Neuron (in vitro differentiated cells): ENCODE data around the gene MICU1.
"Not testable (repeated sequence)": the region's sequence is repeated elsewhere in the genome, so short reads cannot be mapped to it uniquely, and the experiment has no call there.

Experiments
- H2AFZ ChIP-seq: one replicate; pipeline ENCODE4 v1.6.1; 2013; ENCODE audit warnings: low read depth, mild to moderate bottlenecking, inconsistent platforms, low read length, moderate library complexity
- H3K27me3 ChIP-seq: one replicate; pipeline ENCODE4 v1.6.1; 2013; ENCODE audit warnings: low read length; ENCODE audit not compliant: insufficient read depth
- H3K36me3 ChIP-seq: one replicate; pipeline ENCODE4 v1.6.1; 2013; ENCODE audit warnings: low read length; ENCODE audit not compliant: insufficient read depth
- H3K4me1 ChIP-seq: one replicate; pipeline ENCODE4 v1.6.1; 2013; ENCODE audit warnings: low read length; ENCODE audit not compliant: insufficient read depth
- H3K4me3 ChIP-seq: 2 replicates; pipeline ENCODE4 v1.5.1; 2013; ENCODE audit warnings: mild to moderate bottlenecking, low read length, moderate library complexity
- H3K9me3 ChIP-seq: one replicate; pipeline ENCODE4 v1.6.1; 2013; ENCODE audit warnings: low read length

The MICU1 gene

GRCh38 chr10:72346117-72346516, 279.8 kb downstream of the MICU1 start:
- H3K36me3 ChIP-seq: peaks cover 49% of the 10 kb centered on the region
- not testable (repeated sequence) for H3K9me3 ChIP-seq, H3K4me3 ChIP-seq, H3K4me1 ChIP-seq, H2AFZ ChIP-seq, H3K27me3 ChIP-seq

- Histone ChIP-seq H3K9me3 (no peaks in the 10 kb centered on the region), H3K36me3 (peaks cover 53% of the 10 kb centered on the region), H3K4me1 (no peaks in the 10 kb centered on the region), H3K4me3 (no peak overlapping the region), H3K27me3 (no peaks in the 10 kb centered on the region), H2AFZ (no peak overlapping the region)
These were observed 280.9 kb downstream of the MICU1 start for GRCh38 chr10:72344932-72345331.

GRCh38 chr10:72342911-72343310, 283.0 kb downstream of the MICU1 start:
- H3K4me1 ChIP-seq: no peaks in the 10 kb centered on the region
- H3K36me3 ChIP-seq: peaks cover 47% of the 10 kb centered on the region

GRCh38 chr10:72340510-72341261, 285.2 kb downstream of the MICU1 start:
- Histone ChIP-seq H2AFZ (no peak overlapping the region), H3K36me3 (peaks cover 61% of the 10 kb centered on the region), H3K27me3 (no peaks in the 10 kb centered on the region), H3K9me3 (no peaks in the 10 kb centered on the region), H3K4me1 (peaks cover 14% of the 10 kb centered on the region), H3K4me3 (no peak overlapping the region)

More at GRCh38 chr10:72342911-72343310, 283.0 kb downstream of the MICU1 start:
- H3K9me3 ChIP-seq: no peaks in the 10 kb centered on the region
- no peaks in the 10 kb centered on the region for H3K27me3 ChIP-seq
- H3K4me3 ChIP-seq: no peak overlapping the region
- no peak overlapping the region for H2AFZ ChIP-seq

GRCh38 chr10:72338180-72338579, 287.7 kb downstream of the MICU1 start:
- Histone ChIP-seq H2AFZ (no peak overlapping the region), H3K4me3 (no peak overlapping the region), H3K27me3 (no peaks in the 10 kb centered on the region), H3K4me1 (peaks cover 38% of the 10 kb centered on the region), H3K9me3 (no peaks in the 10 kb centered on the region), H3K36me3 (peaks cover 47% of the 10 kb centered on the region)

GRCh38 chr10:72337722-72338121, 288.2 kb downstream of the MICU1 start:
- H3K36me3 ChIP-seq: peaks cover 42% of the 10 kb centered on the region
- H3K4me3 ChIP-seq: no peak overlapping the region

GRCh38 chr10:72337039-72337629, 288.7 kb downstream of the MICU1 start:
- H3K4me1 ChIP-seq: peaks cover 48% of the 10 kb centered on the region
- no peak overlapping the region for H2AFZ ChIP-seq
- H3K27me3 ChIP-seq: no peaks in the 10 kb centered on the region
- no peak overlapping the region for H3K4me3 ChIP-seq
- no peaks in the 10 kb centered on the region for H3K9me3 ChIP-seq
- H3K36me3 ChIP-seq: peaks cover 37% of the 10 kb centered on the region

More at GRCh38 chr10:72337722-72338121, 288.2 kb downstream of the MICU1 start:
- no peaks in the 10 kb centered on the region for H3K9me3 ChIP-seq
- H3K27me3 ChIP-seq: no peaks in the 10 kb centered on the region
- H3K4me1 ChIP-seq: peaks cover 43% of the 10 kb centered on the region
- H2AFZ ChIP-seq: no peak overlapping the region

- Histone ChIP-seq H3K4me1 (peaks cover 55% of the 10 kb centered on the region), H3K9me3 (no peaks in the 10 kb centered on the region), H3K36me3 (peaks cover 36% of the 10 kb centered on the region), H3K27me3 (no peaks in the 10 kb centered on the region), H2AFZ (no peak overlapping the region), H3K4me3 (no peak overlapping the region)
These were observed 289.4 kb downstream of the MICU1 start for GRCh38 chr10:72336259-72337038.

GRCh38 chr10:72335394-72336258, 290.3 kb downstream of the MICU1 start:
- peaks cover 55% of the 10 kb centered on the region for H3K4me1 ChIP-seq
- H3K36me3 ChIP-seq: peaks cover 28% of the 10 kb centered on the region
- no peak overlapping the region for H3K4me3 ChIP-seq
- no peaks in the 10 kb centered on the region for H3K27me3 ChIP-seq
- no peak overlapping the region for H2AFZ ChIP-seq
- H3K9me3 ChIP-seq: no peaks in the 10 kb centered on the region

GRCh38 chr10:72334825-72335393, 291.0 kb downstream of the MICU1 start:
- Histone ChIP-seq H3K4me1 (peaks cover 55% of the 10 kb centered on the region), H3K4me3 (peak overlapping the region; percentile 25), H3K36me3 (peaks cover 25% of the 10 kb centered on the region)

GRCh38 chr10:72334196-72334824, 291.6 kb downstream of the MICU1 start:
- Histone ChIP-seq H3K4me3 (peak overlapping the region; percentile 25), H3K27me3 (no peaks in the 10 kb centered on the region), H2AFZ (peak overlapping the region; percentile 8), H3K36me3 (peaks cover 25% of the 10 kb centered on the region), H3K9me3 (no peaks in the 10 kb centered on the region), H3K4me1 (peaks cover 59% of the 10 kb centered on the region)

More at GRCh38 chr10:72334825-72335393, 291.0 kb downstream of the MICU1 start:
- H2AFZ ChIP-seq: peak overlapping the region; percentile 8
- no peaks in the 10 kb centered on the region for H3K27me3 ChIP-seq
- no peaks in the 10 kb centered on the region for H3K9me3 ChIP-seq
